Neural cell (in vitro differentiated cells): ENCODE results near the gene TTC31.

Source experiments
- EP300 ChIP-seq: fragments of 450-650 bp; conservative IDR thresholded peaks from 2 replicates; pipeline ENCODE4 v1.6.1; 2014; ENCODE audit warnings: antibody characterized with exemption, mild to moderate bottlenecking, moderate library complexity; ENCODE audit not compliant: poor library complexity, severe bottlenecking
- TF ChIP-seq, protein P1 (sequence below): fragments of 450-650 bp; IDR thresholded peaks from 2 replicates; pipeline ENCODE4 v1.5.1; 2014; ENCODE audit warnings: antibody characterized with exemption, mild to moderate bottlenecking, moderate library complexity; ENCODE audit not compliant: poor library complexity, severe bottlenecking

- TF ChIP-seq, protein P1, sequence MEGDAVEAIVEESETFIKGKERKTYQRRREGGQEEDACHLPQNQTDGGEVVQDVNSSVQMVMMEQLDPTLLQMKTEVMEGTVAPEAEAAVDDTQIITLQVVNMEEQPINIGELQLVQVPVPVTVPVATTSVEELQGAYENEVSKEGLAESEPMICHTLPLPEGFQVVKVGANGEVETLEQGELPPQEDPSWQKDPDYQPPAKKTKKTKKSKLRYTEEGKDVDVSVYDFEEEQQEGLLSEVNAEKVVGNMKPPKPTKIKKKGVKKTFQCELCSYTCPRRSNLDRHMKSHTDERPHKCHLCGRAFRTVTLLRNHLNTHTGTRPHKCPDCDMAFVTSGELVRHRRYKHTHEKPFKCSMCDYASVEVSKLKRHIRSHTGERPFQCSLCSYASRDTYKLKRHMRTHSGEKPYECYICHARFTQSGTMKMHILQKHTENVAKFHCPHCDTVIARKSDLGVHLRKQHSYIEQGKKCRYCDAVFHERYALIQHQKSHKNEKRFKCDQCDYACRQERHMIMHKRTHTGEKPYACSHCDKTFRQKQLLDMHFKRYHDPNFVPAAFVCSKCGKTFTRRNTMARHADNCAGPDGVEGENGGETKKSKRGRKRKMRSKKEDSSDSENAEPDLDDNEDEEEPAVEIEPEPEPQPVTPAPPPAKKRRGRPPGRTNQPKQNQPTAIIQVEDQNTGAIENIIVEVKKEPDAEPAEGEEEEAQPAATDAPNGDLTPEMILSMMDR = no peak
- no peak for TF ChIP-seq EP300
Measured at GRCh38 chr2:74489906-74490305, 7.0 kb downstream of the TTC31 start.
